Neutrophil (primary cell): ENCODE measurements around the gene NRG2.

ENCODE experiments used
- H3K27ac ChIP-seq: fragments of 200-600 bp; sonication (generic); 2 replicates; pipeline ENCODE4 v1.5.1; 2016; ENCODE audit warnings: mild to moderate bottlenecking, moderate library complexity
- H3K27me3 ChIP-seq: fragments of 200-600 bp; sonication (generic); 2 replicates; pipeline ENCODE4 v1.6.0; 2016; ENCODE audit warnings: mild to moderate bottlenecking
- H3K36me3 ChIP-seq: fragments of 200-600 bp; sonication (generic); 2 replicates; pipeline ENCODE4 v1.5.1; 2017
- H3K4me1 ChIP-seq, 2 experiments: fragments of 200-600 bp in 1 of 2; sonication (generic) in 1 of 2; 1 replicate in 1 of 2; 2 replicates in 1 of 2; pipeline versions ENCODE4 v1.5.1 to v1.6.1; 2013 to 2016; ENCODE audit warnings: low read depth in 1 of 2, low read length in 1 of 2, mild to moderate bottlenecking in 1 of 2, moderate library complexity in 1 of 2; ENCODE audit not compliant: control insufficient read depth in 1 of 2, insufficient read depth in 1 of 2
- H3K4me3 ChIP-seq, 2 experiments: fragments of 200-600 bp in 1 of 2; sonication (generic) in 1 of 2; 1 replicate in 1 of 2; 2 replicates in 1 of 2; pipeline ENCODE4 v1.5.1; 2013 to 2016; ENCODE audit warnings: low read depth in 1 of 2, low read length in 1 of 2, mild to moderate bottlenecking in 1 of 2, moderate library complexity in 1 of 2
- H3K9me3 ChIP-seq: fragments of 200-600 bp; sonication (generic); 2 replicates; pipeline ENCODE4 v1.5.1; 2016
- TF ChIP-seq, protein P1 (sequence below): fragments of 200-600 bp; sonication (generic); IDR thresholded peaks from 2 replicates; pipeline ENCODE4 v1.5.1; 2016; ENCODE audit warnings: antibody characterized with exemption

The NRG2 gene

DNA sequence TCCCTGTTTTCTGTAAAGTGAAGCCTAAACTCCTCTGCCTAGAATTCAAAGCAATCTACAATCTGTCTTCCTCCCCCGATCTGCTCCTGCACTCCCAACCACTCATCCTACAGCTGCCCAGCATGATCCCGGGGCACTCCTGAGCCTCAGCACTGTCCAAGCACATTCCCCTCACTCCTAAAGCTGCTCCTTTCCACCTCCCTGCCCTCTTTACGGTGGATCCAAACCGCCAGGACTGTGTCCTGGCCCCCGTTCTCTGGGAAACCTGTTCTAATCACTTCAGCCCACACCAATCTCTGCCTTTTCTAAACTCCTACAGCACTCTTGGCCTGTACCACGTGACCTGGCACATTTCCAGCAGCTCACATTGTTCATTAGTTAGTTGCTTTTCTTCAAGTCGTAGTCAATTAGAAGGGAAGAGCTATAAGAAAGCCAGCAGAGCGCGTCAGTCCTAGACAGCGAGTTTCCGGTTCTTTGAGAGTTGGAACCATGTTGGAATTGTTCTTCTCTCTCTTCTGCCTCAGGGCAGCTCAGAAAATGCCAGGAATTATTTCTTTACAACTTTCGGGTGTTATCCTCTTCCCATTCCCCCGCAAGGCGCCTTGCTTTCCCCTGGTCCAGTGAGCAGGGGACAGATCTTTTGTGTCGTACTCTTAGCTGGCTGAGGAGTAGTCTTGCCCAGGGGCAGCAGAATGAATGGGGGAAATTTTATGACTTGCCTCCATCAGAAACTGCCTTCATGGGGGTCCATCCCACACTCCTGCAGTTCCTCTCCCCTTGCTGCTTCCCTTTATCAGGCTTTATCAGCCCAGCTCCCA is 60.7 kb downstream of the NRG2 start:
- Histone ChIP-seq H3K27me3 (peaks cover 73% of the 10 kb centered on the region), H3K36me3 (no peaks in the 10 kb centered on the region), H3K27ac (no peak overlapping the region), H3K4me3 (no peak overlapping the region), H3K9me3 (no peaks in the 10 kb centered on the region), H3K4me1 (no peaks in the 10 kb centered on the region)
- TF ChIP-seq, protein P1, sequence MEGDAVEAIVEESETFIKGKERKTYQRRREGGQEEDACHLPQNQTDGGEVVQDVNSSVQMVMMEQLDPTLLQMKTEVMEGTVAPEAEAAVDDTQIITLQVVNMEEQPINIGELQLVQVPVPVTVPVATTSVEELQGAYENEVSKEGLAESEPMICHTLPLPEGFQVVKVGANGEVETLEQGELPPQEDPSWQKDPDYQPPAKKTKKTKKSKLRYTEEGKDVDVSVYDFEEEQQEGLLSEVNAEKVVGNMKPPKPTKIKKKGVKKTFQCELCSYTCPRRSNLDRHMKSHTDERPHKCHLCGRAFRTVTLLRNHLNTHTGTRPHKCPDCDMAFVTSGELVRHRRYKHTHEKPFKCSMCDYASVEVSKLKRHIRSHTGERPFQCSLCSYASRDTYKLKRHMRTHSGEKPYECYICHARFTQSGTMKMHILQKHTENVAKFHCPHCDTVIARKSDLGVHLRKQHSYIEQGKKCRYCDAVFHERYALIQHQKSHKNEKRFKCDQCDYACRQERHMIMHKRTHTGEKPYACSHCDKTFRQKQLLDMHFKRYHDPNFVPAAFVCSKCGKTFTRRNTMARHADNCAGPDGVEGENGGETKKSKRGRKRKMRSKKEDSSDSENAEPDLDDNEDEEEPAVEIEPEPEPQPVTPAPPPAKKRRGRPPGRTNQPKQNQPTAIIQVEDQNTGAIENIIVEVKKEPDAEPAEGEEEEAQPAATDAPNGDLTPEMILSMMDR: no peak

DNA sequence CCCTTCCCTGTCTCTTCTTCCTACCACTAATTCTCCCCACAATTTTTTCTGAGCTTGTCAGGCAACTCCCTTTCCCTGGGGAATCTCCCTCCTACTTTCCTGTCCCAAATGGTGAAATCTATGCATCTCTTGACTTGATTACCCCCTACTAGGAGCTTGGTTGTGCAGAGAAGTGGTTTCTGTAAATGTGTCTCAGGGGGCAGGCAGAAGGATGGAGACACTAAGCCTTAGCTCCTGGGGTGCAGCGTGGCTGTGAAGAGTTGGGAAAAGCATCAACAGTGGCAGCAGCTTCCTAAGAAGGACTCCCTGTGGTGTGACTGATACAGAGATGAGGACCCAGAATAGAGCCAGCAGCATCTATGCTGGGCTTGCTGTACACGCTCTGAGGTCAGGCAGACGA is 62.3 kb downstream of the NRG2 start:
- peaks cover 80% of the 10 kb centered on the region for H3K27me3 ChIP-seq
- no peaks in the 10 kb centered on the region for H3K9me3 ChIP-seq
- no peaks in the 10 kb centered on the region for H3K36me3 ChIP-seq
- no peaks in the 10 kb centered on the region for H3K4me1 ChIP-seq
- no peak overlapping the region for H3K4me3 ChIP-seq
- TF ChIP-seq, protein P1: no peak
- H3K27ac ChIP-seq: no peak overlapping the region

DNA sequence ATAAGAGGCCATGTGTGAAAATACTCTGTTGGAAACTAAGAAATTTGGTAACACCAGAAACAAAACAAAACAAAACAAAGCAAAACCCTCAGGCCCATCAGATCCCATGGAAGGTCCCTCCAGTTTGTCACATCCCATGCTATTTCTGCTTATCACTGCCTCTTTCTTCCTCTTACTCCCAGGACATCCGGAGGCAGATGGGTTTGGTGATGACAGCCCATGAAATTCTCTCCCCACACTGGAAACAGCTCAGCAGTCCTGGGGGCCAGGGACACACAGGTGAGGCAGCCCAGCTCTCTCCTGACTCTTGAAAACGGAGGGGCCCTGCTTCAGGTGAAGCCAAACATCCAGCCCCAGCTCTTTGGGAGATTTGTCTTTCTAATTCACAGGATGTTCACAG is 63.2 kb downstream of the NRG2 start:
- TF ChIP-seq, protein P1: no peak
- no peaks in the 10 kb centered on the region for H3K36me3 ChIP-seq
- H3K4me1 ChIP-seq: no peaks in the 10 kb centered on the region
- H3K27ac ChIP-seq: no peak overlapping the region
- H3K27me3 ChIP-seq: peaks cover 80% of the 10 kb centered on the region
- H3K9me3 ChIP-seq: no peaks in the 10 kb centered on the region
- no peak overlapping the region for H3K4me3 ChIP-seq

DNA sequence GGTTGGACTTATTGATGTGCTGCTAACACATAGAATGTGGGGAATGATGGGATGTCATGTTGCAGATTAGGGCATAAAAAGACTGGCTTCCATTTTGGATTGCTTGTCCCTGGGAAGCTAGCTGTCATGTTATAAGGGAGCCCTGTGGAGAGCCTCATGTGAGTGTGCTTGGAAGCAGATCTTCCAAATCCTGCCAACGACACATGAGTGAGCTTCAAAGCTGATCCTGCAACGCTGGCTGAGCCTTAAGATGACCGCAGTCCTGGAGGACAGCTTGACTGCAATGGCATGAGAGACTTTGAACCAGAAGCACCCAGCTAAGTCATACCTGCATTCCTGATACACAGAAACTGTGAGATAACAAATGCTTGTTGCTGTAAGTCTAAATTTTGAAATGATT is 63.6 kb downstream of the NRG2 start:
- Histone ChIP-seq H3K27me3 (peaks cover 80% of the 10 kb centered on the region), H3K9me3 (no peaks in the 10 kb centered on the region), H3K4me3 (no peak overlapping the region), H3K27ac (no peak overlapping the region), H3K36me3 (no peaks in the 10 kb centered on the region), H3K4me1 (no peaks in the 10 kb centered on the region)
- TF ChIP-seq, protein P1: no peak

DNA sequence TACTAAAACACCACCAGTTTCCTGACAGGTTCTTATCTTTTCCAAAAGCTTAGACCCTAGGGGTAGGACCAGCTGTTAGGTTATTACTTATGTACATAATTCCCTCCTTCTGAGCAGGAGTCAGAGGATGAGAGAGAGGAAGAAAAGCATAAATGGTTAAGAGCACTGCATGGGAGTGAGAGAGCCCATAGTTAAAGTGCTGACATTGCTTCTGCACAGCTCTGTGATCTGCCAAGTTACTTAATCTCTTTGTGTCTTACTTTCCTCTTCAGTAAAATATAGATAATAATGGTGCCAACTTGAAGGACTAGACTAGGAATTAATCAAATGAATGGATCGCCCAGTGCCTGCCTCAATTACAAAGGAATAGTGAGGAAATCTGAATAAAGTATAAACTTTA is 66.4 kb downstream of the NRG2 start:
- Histone ChIP-seq H3K4me1 (no peaks in the 10 kb centered on the region), H3K27ac (no peak overlapping the region), H3K4me3 (no peak overlapping the region), H3K27me3 (peaks cover 64% of the 10 kb centered on the region), H3K9me3 (no peaks in the 10 kb centered on the region), H3K36me3 (no peaks in the 10 kb centered on the region)
- TF ChIP-seq, protein P1: no peak
